ENCODE results near the gene TGFB1I1.

TGFB1I1 gene

GRCh38 chr16:31451681-31452351 lies 20.1 kb upstream of the TGFB1I1 start:
- TF ChIP-seq ZBTB7A (IDR thresholded peaks at IDR 0.05; ENCODE audit: low read depth) (no peak), REST (IDR thresholded peaks at IDR 0.05; ENCODE audit: low read depth) (no peak), YY1 (IDR thresholded peaks at IDR 0.05; ENCODE audit: low read depth) (no peak), FOXM1 (IDR thresholded peaks at IDR 0.05; ENCODE audit: borderline replicate concordance, low read depth) (no peak), CEBPB (IDR thresholded peaks at IDR 0.05) (no peak), EGR1 (IDR thresholded peaks at IDR 0.05) (no peak), TEAD4 (IDR thresholded peaks at IDR 0.05) (no peak), NFIC (IDR thresholded peaks at IDR 0.05) (no peak), CREB1 (IDR thresholded peaks at IDR 0.05; ENCODE audit: low read depth) (no peak), RAD21 (IDR thresholded peaks at IDR 0.05; ENCODE audit: low read depth) (no peak), USF1 (IDR thresholded peaks at IDR 0.05) (no peak), TCF12 (IDR thresholded peaks at IDR 0.05; ENCODE audit: low read depth) (no peak)

GRCh38 chr16:31452631-31453106 lies 19.3 kb upstream of the TGFB1I1 start:
- no peak for TF ChIP-seq TAF1 (IDR thresholded peaks at IDR 0.05; ENCODE audit: low read depth)
- TF ChIP-seq YY1 (IDR thresholded peaks at IDR 0.05; ENCODE audit: low read depth) = no peak
- no peak for TF ChIP-seq TEAD4 (IDR thresholded peaks at IDR 0.05)
- TF ChIP-seq FOXM1 (IDR thresholded peaks at IDR 0.05; ENCODE audit: borderline replicate concordance, low read depth) = no peak
- TF ChIP-seq USF1 (IDR thresholded peaks at IDR 0.05) = no peak
- no peak for TF ChIP-seq TCF12 (IDR thresholded peaks at IDR 0.05; ENCODE audit: low read depth)
- no peak for TF ChIP-seq MAX (IDR thresholded peaks at IDR 0.05)
- TF ChIP-seq REST (IDR thresholded peaks at IDR 0.05; ENCODE audit: low read depth) = no peak

GRCh38 chr16:31453255-31454204 lies 18.4 kb upstream of the TGFB1I1 start:
- TF ChIP-seq NFIC (IDR thresholded peaks at IDR 0.05) (no peak), FOXM1 (IDR thresholded peaks at IDR 0.05; ENCODE audit: borderline replicate concordance, low read depth) (no peak), RAD21 (IDR thresholded peaks at IDR 0.05; ENCODE audit: low read depth) (no peak)

- TF ChIP-seq RAD21 (IDR thresholded peaks at IDR 0.05; ENCODE audit: low read depth) = peak; percentile 21
- no peak for TF ChIP-seq CEBPB (IDR thresholded peaks at IDR 0.05)
Observed at GRCh38 chr16:31455601-31456314, 16.2 kb upstream of the TGFB1I1 start.

GRCh38 chr16:31456988-31457360 lies 15.0 kb upstream of the TGFB1I1 start:
- TF ChIP-seq RAD21 (IDR thresholded peaks at IDR 0.05; ENCODE audit: low read depth) = no peak
- no peak for TF ChIP-seq TEAD4 (IDR thresholded peaks at IDR 0.05)
- no peak for TF ChIP-seq MAX (IDR thresholded peaks at IDR 0.05)
- no peak for TF ChIP-seq EGR1 (IDR thresholded peaks at IDR 0.05)
- no peak for TF ChIP-seq ZBTB7A (IDR thresholded peaks at IDR 0.05; ENCODE audit: low read depth)

All from Ishikawa (cell line).